ENCODE data around the gene ARHGEF11. TPM values are rescaled to one million over a fixed set of nuclear protein-coding genes. Genes with fewer than 3 reads are reported as not detected.

Gene ARHGEF11
- total RNA-seq, 1 donor from 2014 or later = 41.1 TPM

DNA sequence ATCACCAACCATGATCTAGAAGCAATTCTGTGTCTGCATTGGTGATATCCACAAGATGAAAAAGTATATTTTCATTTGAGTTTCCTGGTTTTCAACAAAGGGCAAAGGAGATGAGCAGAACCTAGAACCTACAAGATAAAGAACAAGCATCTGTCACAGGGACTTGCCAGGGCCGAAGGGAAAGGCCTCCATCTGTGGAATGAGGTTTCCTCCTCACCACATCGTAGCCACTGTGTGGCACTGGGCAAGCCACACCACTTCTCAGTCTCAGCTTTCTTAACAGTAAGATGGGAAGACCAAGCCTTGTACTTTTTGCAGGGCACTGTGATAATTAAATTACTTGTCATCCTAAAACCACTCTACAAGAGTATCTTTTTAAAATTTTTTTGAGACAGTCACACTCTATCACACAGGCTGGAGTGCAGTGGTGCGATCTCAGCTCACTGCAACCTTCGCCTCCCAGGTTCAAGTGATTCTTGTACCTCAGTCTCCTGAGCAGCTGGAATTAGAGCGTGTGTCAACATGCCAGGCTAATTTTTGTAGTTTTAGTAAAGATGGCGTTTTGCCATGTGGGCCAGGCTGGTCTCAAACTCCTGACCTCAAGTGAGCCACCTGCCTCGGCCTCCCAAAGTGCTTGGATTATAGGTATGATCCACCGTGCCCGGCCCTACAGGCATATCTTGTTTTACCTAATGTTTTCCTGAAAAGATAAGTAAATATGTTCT lies 45.8 kb downstream of the ARHGEF11 start:
- Histone ChIP-seq H3K4me1 (peaks cover 2% of the 10 kb centered on the region), H3K27me3 (no peaks in the 10 kb centered on the region), H3K4me3 (no peak overlapping the region), H3K9me3 (no peaks in the 10 kb centered on the region), H3K27ac (no peak overlapping the region), H3K36me3 (no peaks in the 10 kb centered on the region)
- no peak for DNase-seq
- TF ChIP-seq, protein P1, sequence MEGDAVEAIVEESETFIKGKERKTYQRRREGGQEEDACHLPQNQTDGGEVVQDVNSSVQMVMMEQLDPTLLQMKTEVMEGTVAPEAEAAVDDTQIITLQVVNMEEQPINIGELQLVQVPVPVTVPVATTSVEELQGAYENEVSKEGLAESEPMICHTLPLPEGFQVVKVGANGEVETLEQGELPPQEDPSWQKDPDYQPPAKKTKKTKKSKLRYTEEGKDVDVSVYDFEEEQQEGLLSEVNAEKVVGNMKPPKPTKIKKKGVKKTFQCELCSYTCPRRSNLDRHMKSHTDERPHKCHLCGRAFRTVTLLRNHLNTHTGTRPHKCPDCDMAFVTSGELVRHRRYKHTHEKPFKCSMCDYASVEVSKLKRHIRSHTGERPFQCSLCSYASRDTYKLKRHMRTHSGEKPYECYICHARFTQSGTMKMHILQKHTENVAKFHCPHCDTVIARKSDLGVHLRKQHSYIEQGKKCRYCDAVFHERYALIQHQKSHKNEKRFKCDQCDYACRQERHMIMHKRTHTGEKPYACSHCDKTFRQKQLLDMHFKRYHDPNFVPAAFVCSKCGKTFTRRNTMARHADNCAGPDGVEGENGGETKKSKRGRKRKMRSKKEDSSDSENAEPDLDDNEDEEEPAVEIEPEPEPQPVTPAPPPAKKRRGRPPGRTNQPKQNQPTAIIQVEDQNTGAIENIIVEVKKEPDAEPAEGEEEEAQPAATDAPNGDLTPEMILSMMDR (IDR thresholded peaks at IDR 0.05) = no peak
- no peak for ATAC-seq
- intact Hi-C loops (cut with DNase I) = no loop called here

DNA sequence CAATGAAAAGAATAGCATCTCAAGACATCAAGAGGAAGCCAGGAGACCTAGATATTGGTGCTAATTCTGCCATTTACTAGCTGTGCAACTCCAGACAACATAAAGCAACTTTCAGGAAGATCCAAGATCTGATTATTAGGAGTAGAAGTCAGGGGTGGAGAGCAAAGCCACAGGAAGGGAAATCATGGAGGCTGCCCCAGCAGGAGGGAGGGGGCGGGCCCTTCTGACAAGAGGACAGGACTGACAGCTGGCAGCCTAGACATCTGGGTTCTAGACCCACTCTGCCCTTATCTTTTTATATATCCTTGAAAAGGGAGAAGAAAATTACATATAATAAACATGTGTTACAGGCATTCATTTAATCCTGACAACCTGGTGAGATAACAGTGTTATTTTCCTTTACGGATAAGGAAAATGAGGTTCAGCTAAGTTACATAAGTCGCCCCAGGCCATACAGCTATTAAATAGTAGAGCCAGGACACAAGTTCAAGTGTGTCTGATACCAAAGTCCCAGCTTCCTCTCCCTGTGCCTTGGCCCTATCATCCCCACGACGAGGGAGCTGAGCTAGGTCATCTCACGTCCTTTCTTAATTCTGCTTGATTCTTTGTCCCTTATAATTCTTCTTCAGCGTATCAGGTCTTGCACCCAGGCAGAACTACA lies 46.6 kb downstream of the ARHGEF11 start:
- ATAC-seq (no peak), DNase-seq (no peak)
- no peaks in the 10 kb centered on the region for H3K36me3 ChIP-seq
- H3K4me1 ChIP-seq = no peaks in the 10 kb centered on the region
- H3K9me3 ChIP-seq = no peaks in the 10 kb centered on the region
- H3K4me3 ChIP-seq = no peak overlapping the region
- no peaks in the 10 kb centered on the region for H3K27me3 ChIP-seq
- intact Hi-C loops (cut with DNase I) = no loop called here
- H3K27ac ChIP-seq = no peak overlapping the region
- TF ChIP-seq, protein P1 (IDR thresholded peaks at IDR 0.05) = no peak

DNA sequence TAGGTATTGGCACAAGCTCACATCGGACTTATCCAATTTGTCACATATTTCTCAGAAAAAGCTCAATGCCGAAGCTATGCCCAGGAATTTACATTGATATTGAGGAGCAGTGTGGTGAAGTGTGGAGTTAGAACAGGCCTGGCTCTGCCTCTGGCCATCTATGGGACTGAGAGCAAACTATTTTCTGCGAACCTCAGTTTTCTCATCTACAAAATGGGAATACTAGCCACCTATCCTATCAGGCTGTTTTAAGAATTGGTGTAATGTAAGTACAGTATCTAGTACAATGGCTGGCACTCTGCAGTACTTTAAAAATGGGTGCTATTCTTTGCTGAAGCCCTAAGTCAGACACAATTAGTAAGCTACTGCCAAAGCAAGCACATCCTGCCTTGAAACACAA lies 47.2 kb downstream of the ARHGEF11 start:
- DNase-seq (no peak), ATAC-seq (no peak)
- no peaks in the 10 kb centered on the region for H3K36me3 ChIP-seq
- no peaks in the 10 kb centered on the region for H3K9me3 ChIP-seq
- no peak overlapping the region for H3K4me3 ChIP-seq
- intact Hi-C loops (cut with DNase I) = no loop called here
- TF ChIP-seq, protein P1 (IDR thresholded peaks at IDR 0.05) = no peak
- no peaks in the 10 kb centered on the region for H3K27me3 ChIP-seq
- H3K27ac ChIP-seq = no peak overlapping the region
- H3K4me1 ChIP-seq = no peaks in the 10 kb centered on the region

DNA sequence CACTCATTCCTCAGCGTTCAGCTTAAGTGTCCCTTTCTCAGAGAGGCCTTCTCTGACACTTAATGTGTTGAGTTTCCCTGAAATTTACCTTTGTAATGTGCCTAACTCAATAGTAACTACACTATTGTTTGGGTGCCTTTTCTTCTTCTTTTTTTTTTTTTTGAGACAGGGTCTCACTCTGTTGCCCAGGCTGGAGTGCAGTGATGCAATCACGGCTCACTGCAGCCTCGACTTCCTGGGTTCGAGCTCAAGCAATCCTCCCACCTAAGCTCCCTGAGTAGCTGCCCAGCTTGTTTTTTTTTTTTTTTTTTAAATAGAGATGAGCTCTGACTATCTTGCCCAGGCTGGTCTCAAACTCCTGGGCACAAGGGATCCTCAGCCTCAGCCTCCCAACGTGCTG lies 50.1 kb downstream of the ARHGEF11 start:
- Histone ChIP-seq H3K27ac (no peak overlapping the region), H3K9me3 (no peaks in the 10 kb centered on the region), H3K27me3 (no peaks in the 10 kb centered on the region), H3K36me3 (no peaks in the 10 kb centered on the region), H3K4me1 (no peaks in the 10 kb centered on the region), H3K4me3 (no peak overlapping the region)
- no peak for ATAC-seq
- TF ChIP-seq, protein P1 (IDR thresholded peaks at IDR 0.05) = no peak
- intact Hi-C loops (cut with DNase I) = no loop called here
- DNase-seq = no peak

DNA sequence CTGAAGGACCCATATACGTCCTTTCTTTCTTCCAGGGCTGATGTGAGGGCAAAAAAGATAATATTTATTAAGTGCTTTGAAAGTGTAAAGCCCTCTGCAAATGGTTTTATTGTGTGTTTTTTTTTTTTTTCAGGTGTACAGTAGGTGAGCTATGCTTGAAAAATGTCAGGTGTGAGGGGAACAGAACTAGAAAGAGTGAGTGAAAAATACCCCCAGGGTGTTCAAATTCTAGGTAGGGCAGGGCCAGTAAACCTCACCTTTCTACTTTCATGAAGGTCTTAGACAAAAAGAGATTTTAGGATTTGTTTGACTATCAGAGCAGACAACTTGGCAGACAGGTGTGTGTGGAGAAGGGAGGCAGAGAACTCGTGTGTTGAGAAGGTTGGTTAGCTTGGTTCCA lies 51.3 kb downstream of the ARHGEF11 start:
- DNase-seq (no peak), ATAC-seq (no peak)
- no peaks in the 10 kb centered on the region for H3K27me3 ChIP-seq
- no peaks in the 10 kb centered on the region for H3K4me1 ChIP-seq
- H3K9me3 ChIP-seq = no peaks in the 10 kb centered on the region
- no peak overlapping the region for H3K27ac ChIP-seq
- no peak overlapping the region for H3K4me3 ChIP-seq
- TF ChIP-seq, protein P1 (IDR thresholded peaks at IDR 0.05) = no peak
- intact Hi-C loops (cut with DNase I) = no loop called here
- H3K36me3 ChIP-seq = no peaks in the 10 kb centered on the region

Data from upper lobe of right lung (tissue), 1 donor.